ENCODE results near the gene STXBP2. TPM values are rescaled to one million over a fixed set of nuclear protein-coding genes. Genes with fewer than 3 reads are reported as not detected.

The STXBP2 gene
- total and polyA plus RNA-seq, 9 of the 15 experiments (the other 6 are each of a cell fraction or from before 2014, with no cell fraction given): 2.5 to 163 (median 71.3) TPM

GRCh38 chr19:7689165-7689564, 52.3 kb downstream of the STXBP2 start (continued):
- TF ChIP-seq PRDM10 (IDR thresholded peaks at IDR 0.05; ENCODE audit: partially characterized antibody): no peak
- TF ChIP-seq, protein P1, sequence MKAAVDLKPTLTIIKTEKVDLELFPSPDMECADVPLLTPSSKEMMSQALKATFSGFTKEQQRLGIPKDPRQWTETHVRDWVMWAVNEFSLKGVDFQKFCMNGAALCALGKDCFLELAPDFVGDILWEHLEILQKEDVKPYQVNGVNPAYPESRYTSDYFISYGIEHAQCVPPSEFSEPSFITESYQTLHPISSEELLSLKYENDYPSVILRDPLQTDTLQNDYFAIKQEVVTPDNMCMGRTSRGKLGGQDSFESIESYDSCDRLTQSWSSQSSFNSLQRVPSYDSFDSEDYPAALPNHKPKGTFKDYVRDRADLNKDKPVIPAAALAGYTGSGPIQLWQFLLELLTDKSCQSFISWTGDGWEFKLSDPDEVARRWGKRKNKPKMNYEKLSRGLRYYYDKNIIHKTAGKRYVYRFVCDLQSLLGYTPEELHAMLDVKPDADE (conservative IDR thresholded peaks at IDR 0.05; ENCODE audit: control insufficient read depth, low read depth, low read length): no peak
- TF ChIP-seq ZBTB17 (CRISPR knock-in tag; IDR thresholded peaks at IDR 0.05): no peak
- no peak for TF ChIP-seq ZNF347 (CRISPR knock-in tag; IDR thresholded peaks at IDR 0.05; ENCODE audit: low read depth)
- TF ChIP-seq IRF2 (CRISPR knock-in tag; IDR thresholded peaks at IDR 0.05): no peak
- TF ChIP-seq MTA3 (IDR thresholded peaks at IDR 0.05; ENCODE audit: borderline replicate concordance): no peak
- TF ChIP-seq, protein P2, sequence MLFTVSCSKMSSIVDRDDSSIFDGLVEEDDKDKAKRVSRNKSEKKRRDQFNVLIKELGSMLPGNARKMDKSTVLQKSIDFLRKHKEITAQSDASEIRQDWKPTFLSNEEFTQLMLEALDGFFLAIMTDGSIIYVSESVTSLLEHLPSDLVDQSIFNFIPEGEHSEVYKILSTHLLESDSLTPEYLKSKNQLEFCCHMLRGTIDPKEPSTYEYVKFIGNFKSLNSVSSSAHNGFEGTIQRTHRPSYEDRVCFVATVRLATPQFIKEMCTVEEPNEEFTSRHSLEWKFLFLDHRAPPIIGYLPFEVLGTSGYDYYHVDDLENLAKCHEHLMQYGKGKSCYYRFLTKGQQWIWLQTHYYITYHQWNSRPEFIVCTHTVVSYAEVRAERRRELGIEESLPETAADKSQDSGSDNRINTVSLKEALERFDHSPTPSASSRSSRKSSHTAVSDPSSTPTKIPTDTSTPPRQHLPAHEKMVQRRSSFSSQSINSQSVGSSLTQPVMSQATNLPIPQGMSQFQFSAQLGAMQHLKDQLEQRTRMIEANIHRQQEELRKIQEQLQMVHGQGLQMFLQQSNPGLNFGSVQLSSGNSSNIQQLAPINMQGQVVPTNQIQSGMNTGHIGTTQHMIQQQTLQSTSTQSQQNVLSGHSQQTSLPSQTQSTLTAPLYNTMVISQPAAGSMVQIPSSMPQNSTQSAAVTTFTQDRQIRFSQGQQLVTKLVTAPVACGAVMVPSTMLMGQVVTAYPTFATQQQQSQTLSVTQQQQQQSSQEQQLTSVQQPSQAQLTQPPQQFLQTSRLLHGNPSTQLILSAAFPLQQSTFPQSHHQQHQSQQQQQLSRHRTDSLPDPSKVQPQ (CRISPR knock-in tag; IDR thresholded peaks at IDR 0.05; ENCODE audit: borderline replicate concordance): no peak
- no peak for TF ChIP-seq ELF4 (CRISPR knock-in tag; IDR thresholded peaks at IDR 0.05)
- no peak for TF ChIP-seq MCM3 (IDR thresholded peaks at IDR 0.05)
- no peak for TF ChIP-seq GATA2 (CRISPR knock-in tag; IDR thresholded peaks at IDR 0.05)
- no peak for TF ChIP-seq NFXL1 (CRISPR knock-in tag; IDR thresholded peaks at IDR 0.05)
- TF ChIP-seq ZNF143 (CRISPR knock-in tag; IDR thresholded peaks at IDR 0.05): no peak
- no peak for TF ChIP-seq ZNF699 (CRISPR knock-in tag; IDR thresholded peaks at IDR 0.05; ENCODE audit: insufficient replicate concordance)
